ENCODE measurements around the gene PHACTR1. TPM values are rescaled to one million over a fixed set of nuclear protein-coding genes. Genes with fewer than 3 reads are reported as not detected.

Gene PHACTR1
- total and polyA plus RNA-seq, 9 of the 15 experiments (the other 6 are each of a cell fraction or from before 2014, with no cell fraction given), result 11.5 to 32.6 (median 22.0) TPM

DNA sequence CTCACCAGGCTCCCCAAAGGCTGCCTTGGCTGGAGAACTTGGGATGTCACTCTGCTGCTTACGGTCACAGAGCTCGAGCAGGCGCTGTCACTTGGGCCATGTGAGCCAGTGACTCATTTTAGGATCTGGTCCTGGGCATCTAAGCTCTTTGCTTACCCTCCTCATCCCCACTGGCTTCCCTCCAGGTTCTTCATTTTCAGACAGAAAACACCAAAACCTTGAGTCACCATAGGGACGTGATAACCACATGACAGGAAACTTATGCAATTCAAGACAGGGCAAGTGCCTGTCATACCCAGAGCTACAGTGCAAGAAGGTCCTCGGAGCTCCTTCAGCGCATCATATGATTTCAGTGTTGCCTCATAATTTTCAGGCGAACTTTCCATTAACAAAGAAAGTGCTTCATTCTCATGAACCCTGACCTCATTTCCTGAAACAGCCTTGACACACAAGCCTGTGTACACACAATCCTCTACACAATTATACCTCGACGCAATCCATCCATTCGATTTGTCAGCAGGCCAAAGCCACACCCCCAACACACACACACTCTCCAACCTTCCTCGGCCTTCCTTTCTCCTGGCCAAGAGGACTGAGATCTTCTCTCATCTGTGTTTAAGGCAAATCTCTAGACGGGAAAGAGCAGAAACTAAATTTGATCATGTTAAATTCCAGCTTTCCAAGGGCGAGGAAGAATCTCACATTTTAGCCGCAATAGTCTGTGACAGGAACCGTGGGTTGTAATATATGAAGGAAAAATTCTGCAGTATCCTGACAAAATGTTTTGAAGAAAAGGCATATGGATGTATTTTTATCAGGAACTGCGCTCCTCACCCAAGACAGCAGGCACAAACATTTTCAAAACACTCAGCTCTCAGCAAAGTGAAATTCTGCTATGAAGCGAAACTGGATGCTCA, 586.4 kb downstream of the PHACTR1 start (continued):
- TF ChIP-seq, protein P1, sequence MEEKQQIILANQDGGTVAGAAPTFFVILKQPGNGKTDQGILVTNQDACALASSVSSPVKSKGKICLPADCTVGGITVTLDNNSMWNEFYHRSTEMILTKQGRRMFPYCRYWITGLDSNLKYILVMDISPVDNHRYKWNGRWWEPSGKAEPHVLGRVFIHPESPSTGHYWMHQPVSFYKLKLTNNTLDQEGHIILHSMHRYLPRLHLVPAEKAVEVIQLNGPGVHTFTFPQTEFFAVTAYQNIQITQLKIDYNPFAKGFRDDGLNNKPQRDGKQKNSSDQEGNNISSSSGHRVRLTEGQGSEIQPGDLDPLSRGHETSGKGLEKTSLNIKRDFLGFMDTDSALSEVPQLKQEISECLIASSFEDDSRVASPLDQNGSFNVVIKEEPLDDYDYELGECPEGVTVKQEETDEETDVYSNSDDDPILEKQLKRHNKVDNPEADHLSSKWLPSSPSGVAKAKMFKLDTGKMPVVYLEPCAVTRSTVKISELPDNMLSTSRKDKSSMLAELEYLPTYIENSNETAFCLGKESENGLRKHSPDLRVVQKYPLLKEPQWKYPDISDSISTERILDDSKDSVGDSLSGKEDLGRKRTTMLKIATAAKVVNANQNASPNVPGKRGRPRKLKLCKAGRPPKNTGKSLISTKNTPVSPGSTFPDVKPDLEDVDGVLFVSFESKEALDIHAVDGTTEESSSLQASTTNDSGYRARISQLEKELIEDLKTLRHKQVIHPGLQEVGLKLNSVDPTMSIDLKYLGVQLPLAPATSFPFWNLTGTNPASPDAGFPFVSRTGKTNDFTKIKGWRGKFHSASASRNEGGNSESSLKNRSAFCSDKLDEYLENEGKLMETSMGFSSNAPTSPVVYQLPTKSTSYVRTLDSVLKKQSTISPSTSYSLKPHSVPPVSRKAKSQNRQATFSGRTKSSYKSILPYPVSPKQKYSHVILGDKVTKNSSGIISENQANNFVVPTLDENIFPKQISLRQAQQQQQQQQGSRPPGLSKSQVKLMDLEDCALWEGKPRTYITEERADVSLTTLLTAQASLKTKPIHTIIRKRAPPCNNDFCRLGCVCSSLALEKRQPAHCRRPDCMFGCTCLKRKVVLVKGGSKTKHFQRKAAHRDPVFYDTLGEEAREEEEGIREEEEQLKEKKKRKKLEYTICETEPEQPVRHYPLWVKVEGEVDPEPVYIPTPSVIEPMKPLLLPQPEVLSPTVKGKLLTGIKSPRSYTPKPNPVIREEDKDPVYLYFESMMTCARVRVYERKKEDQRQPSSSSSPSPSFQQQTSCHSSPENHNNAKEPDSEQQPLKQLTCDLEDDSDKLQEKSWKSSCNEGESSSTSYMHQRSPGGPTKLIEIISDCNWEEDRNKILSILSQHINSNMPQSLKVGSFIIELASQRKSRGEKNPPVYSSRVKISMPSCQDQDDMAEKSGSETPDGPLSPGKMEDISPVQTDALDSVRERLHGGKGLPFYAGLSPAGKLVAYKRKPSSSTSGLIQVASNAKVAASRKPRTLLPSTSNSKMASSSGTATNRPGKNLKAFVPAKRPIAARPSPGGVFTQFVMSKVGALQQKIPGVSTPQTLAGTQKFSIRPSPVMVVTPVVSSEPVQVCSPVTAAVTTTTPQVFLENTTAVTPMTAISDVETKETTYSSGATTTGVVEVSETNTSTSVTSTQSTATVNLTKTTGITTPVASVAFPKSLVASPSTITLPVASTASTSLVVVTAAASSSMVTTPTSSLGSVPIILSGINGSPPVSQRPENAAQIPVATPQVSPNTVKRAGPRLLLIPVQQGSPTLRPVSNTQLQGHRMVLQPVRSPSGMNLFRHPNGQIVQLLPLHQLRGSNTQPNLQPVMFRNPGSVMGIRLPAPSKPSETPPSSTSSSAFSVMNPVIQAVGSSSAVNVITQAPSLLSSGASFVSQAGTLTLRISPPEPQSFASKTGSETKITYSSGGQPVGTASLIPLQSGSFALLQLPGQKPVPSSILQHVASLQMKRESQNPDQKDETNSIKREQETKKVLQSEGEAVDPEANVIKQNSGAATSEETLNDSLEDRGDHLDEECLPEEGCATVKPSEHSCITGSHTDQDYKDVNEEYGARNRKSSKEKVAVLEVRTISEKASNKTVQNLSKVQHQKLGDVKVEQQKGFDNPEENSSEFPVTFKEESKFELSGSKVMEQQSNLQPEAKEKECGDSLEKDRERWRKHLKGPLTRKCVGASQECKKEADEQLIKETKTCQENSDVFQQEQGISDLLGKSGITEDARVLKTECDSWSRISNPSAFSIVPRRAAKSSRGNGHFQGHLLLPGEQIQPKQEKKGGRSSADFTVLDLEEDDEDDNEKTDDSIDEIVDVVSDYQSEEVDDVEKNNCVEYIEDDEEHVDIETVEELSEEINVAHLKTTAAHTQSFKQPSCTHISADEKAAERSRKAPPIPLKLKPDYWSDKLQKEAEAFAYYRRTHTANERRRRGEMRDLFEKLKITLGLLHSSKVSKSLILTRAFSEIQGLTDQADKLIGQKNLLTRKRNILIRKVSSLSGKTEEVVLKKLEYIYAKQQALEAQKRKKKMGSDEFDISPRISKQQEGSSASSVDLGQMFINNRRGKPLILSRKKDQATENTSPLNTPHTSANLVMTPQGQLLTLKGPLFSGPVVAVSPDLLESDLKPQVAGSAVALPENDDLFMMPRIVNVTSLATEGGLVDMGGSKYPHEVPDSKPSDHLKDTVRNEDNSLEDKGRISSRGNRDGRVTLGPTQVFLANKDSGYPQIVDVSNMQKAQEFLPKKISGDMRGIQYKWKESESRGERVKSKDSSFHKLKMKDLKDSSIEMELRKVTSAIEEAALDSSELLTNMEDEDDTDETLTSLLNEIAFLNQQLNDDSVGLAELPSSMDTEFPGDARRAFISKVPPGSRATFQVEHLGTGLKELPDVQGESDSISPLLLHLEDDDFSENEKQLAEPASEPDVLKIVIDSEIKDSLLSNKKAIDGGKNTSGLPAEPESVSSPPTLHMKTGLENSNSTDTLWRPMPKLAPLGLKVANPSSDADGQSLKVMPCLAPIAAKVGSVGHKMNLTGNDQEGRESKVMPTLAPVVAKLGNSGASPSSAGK (IDR thresholded peaks at IDR 0.05), result peak; percentile 68
- TF ChIP-seq RBM14 (IDR thresholded peaks at IDR 0.05; ENCODE audit: borderline replicate concordance, insufficient read depth, low read depth, low read length), result no peak
- TF ChIP-seq, protein P2, sequence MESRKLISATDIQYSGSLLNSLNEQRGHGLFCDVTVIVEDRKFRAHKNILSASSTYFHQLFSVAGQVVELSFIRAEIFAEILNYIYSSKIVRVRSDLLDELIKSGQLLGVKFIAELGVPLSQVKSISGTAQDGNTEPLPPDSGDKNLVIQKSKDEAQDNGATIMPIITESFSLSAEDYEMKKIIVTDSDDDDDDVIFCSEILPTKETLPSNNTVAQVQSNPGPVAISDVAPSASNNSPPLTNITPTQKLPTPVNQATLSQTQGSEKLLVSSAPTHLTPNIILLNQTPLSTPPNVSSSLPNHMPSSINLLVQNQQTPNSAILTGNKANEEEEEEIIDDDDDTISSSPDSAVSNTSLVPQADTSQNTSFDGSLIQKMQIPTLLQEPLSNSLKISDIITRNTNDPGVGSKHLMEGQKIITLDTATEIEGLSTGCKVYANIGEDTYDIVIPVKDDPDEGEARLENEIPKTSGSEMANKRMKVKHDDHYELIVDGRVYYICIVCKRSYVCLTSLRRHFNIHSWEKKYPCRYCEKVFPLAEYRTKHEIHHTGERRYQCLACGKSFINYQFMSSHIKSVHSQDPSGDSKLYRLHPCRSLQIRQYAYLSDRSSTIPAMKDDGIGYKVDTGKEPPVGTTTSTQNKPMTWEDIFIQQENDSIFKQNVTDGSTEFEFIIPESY (CRISPR knock-in tag; IDR thresholded peaks at IDR 0.05), result peak; percentile 75
- no peak for TF ChIP-seq ARID2 (IDR thresholded peaks at IDR 0.05)
- TF ChIP-seq, protein P3, sequence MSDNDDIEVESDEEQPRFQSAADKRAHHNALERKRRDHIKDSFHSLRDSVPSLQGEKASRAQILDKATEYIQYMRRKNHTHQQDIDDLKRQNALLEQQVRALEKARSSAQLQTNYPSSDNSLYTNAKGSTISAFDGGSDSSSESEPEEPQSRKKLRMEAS (CRISPR knock-in tag; IDR thresholded peaks at IDR 0.05), result peak; percentile 52
- TF ChIP-seq, protein P4, sequence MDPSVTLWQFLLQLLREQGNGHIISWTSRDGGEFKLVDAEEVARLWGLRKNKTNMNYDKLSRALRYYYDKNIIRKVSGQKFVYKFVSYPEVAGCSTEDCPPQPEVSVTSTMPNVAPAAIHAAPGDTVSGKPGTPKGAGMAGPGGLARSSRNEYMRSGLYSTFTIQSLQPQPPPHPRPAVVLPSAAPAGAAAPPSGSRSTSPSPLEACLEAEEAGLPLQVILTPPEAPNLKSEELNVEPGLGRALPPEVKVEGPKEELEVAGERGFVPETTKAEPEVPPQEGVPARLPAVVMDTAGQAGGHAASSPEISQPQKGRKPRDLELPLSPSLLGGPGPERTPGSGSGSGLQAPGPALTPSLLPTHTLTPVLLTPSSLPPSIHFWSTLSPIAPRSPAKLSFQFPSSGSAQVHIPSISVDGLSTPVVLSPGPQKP (CRISPR knock-in tag; IDR thresholded peaks at IDR 0.05), result no peak
- no peak for TF ChIP-seq ZFP1 (CRISPR knock-in tag; IDR thresholded peaks at IDR 0.05)
- TF ChIP-seq, protein P5, sequence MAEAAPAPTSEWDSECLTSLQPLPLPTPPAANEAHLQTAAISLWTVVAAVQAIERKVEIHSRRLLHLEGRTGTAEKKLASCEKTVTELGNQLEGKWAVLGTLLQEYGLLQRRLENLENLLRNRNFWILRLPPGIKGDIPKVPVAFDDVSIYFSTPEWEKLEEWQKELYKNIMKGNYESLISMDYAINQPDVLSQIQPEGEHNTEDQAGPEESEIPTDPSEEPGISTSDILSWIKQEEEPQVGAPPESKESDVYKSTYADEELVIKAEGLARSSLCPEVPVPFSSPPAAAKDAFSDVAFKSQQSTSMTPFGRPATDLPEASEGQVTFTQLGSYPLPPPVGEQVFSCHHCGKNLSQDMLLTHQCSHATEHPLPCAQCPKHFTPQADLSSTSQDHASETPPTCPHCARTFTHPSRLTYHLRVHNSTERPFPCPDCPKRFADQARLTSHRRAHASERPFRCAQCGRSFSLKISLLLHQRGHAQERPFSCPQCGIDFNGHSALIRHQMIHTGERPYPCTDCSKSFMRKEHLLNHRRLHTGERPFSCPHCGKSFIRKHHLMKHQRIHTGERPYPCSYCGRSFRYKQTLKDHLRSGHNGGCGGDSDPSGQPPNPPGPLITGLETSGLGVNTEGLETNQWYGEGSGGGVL (CRISPR knock-in tag; IDR thresholded peaks at IDR 0.05), result no peak
